ENCODE measurements around the gene RIOX2.
"Not testable (repeated sequence)": the region's sequence is repeated elsewhere in the genome, so short reads cannot be mapped to it uniquely, and the experiment has no call there.

The RIOX2 gene

GRCh38 chr3:97971679-97972567 is at the start of gene RIOX2:
RIOX2 (minus strand) TSS chr3:97972431; CDS start chr3:97967593, 4,838 bp downstream.
- peak; percentile 75 to 92 for DNase-seq

- DNase-seq: no peak
These were observed 48.2 kb upstream of the RIOX2 start for GRCh38 chr3:98020412-98020811.

GRCh38 chr3:98018301-98018700 is 46.1 kb upstream of the RIOX2 start:
- no peak for DNase-seq

GRCh38 chr3:98014268-98014585 is 42.0 kb upstream of the RIOX2 start:
- DNase-seq: no peak

- DNase-seq: peak in 1 of 2 experiments; percentile 32
These were observed 41.4 kb upstream of the RIOX2 start for GRCh38 chr3:98013411-98014267.

GRCh38 chr3:98012979-98013378 is 40.7 kb upstream of the RIOX2 start:
- DNase-seq: no peak

GRCh38 chr3:98010883-98011449 is 38.7 kb upstream of the RIOX2 start:
- DNase-seq: not testable (repeated sequence)

GRCh38 chr3:98010194-98010882 is 38.1 kb upstream of the RIOX2 start:
- no peak for DNase-seq

- peak in 1 of 2 experiments; percentile 41 for DNase-seq
These were observed 36.6 kb upstream of the RIOX2 start for GRCh38 chr3:98008855-98009254.

- DNase-seq: no peak
These were observed 33.2 kb upstream of the RIOX2 start for GRCh38 chr3:98005438-98005837.

- DNase-seq: no peak
These were observed 32.5 kb upstream of the RIOX2 start for GRCh38 chr3:98004721-98005120.

GRCh38 chr3:98003306-98003969 is 31.2 kb upstream of the RIOX2 start:
- no peak for DNase-seq

- DNase-seq: no peak
These were observed 30.5 kb upstream of the RIOX2 start for GRCh38 chr3:98002717-98003116.

GRCh38 chr3:97999994-98000393 is 27.8 kb upstream of the RIOX2 start:
- no peak for DNase-seq

- DNase-seq: no peak
These were observed 26.9 kb upstream of the RIOX2 start for GRCh38 chr3:97999103-97999502.

- no peak for DNase-seq
These were observed 24.8 kb upstream of the RIOX2 start for GRCh38 chr3:97996988-97997387.

- DNase-seq: no peak
These were observed 22.2 kb upstream of the RIOX2 start for GRCh38 chr3:97994328-97994945.

GRCh38 chr3:97993526-97993925 is 21.3 kb upstream of the RIOX2 start:
- DNase-seq: no peak

- DNase-seq: no peak
These were observed 20.4 kb upstream of the RIOX2 start for GRCh38 chr3:97992547-97993173.

- no peak for DNase-seq
These were observed 19.1 kb upstream of the RIOX2 start for GRCh38 chr3:97991293-97991682.

GRCh38 chr3:97990624-97991292 is 18.5 kb upstream of the RIOX2 start:
- DNase-seq: no peak

Measured in NCI-H524 (cell line).